HepG2 (cell line): ENCODE data around the gene TOB1. TPM values are rescaled to one million over a fixed set of nuclear protein-coding genes. Genes with fewer than 3 reads are reported as not detected.
A peak's percentile ranks its signal among the peaks of the same experiment; 100 is the strongest.

Experiments
- ATF7-NPFF ChIP-seq: sonication (generic); formaldehyde crosslinking; IDR thresholded peaks from 2 replicates; pipeline ENCODE4 v1.8.1; 2023; ENCODE audit warnings: mild to moderate bottlenecking, low read depth, missing genetic modification reagents, moderate library complexity
- IRF2 ChIP-seq: IDR thresholded peaks from 2 replicates; pipeline ENCODE4 v1.6.1; 2018; ENCODE audit warnings: missing genetic modification reagents, missing compliant biosample characterization
- NCOA5 ChIP-seq: sonication (generic); formaldehyde crosslinking; IDR thresholded peaks from 2 replicates; pipeline ENCODE4 v1.4.0; 2020; ENCODE audit warnings: missing genetic modification reagents
- NFE2 ChIP-seq: sonication (generic); formaldehyde crosslinking; IDR thresholded peaks from 2 replicates; pipeline ENCODE4 v1.4.0; 2020; ENCODE audit warnings: missing genetic modification reagents
- NFE2L2 ChIP-seq: fragments of 150-350 bp; IDR thresholded peaks from 2 replicates; pipeline ENCODE4 v1.6.1; 2014; ENCODE audit warnings: low read length
- NR2C2 ChIP-seq: sonication (generic); formaldehyde crosslinking; IDR thresholded peaks from 2 replicates; pipeline ENCODE4 v1.4.0; 2020; ENCODE audit warnings: missing genetic modification reagents, mild to moderate bottlenecking, moderate library complexity, borderline replicate concordance
- PAF1 ChIP-seq: IDR thresholded peaks from 2 replicates; pipeline ENCODE4 v1.6.1; 2016; ENCODE audit warnings: missing genetic modification reagents, missing compliant biosample characterization
- RELA ChIP-seq: sonication (generic); formaldehyde crosslinking; IDR thresholded peaks from 2 replicates; pipeline ENCODE4 v1.4.0; 2020; ENCODE audit warnings: missing genetic modification reagents
- RXRA ChIP-seq: sonication (generic); formaldehyde crosslinking; IDR thresholded peaks from 2 replicates; pipeline ENCODE4 v1.5.1; 2020; ENCODE audit warnings: missing genetic modification reagents
- SPEN ChIP-seq: sonication (generic); formaldehyde crosslinking; IDR thresholded peaks from 2 replicates; pipeline ENCODE4 v1.5.1; 2020; ENCODE audit warnings: low read depth, mild to moderate bottlenecking, missing genetic modification reagents
- SRSF1 ChIP-seq: fragments of 200-400 bp; formaldehyde crosslinking; optimal IDR thresholded peaks from 2 replicates; pipeline ENCODE3; 2017; ENCODE audit warnings: mild to moderate bottlenecking, low read depth, low read length, moderate library complexity
- TEAD2 ChIP-seq: sonication (generic); formaldehyde crosslinking; IDR thresholded peaks from 2 replicates; pipeline ENCODE4 v1.9.0; 2021; ENCODE audit warnings: missing genetic modification reagents
- ZBTB33 ChIP-seq: sonication (generic); formaldehyde crosslinking; IDR thresholded peaks from 2 replicates; pipeline ENCODE4 v1.4.0; 2020; ENCODE audit warnings: missing genetic modification reagents
- ZFP36L2 ChIP-seq: sonication (generic); formaldehyde crosslinking; IDR thresholded peaks from 2 replicates; pipeline ENCODE4 v1.4.0; 2020; ENCODE audit warnings: missing genetic modification reagents
- ZNF230 ChIP-seq: sonication (generic); formaldehyde crosslinking; IDR thresholded peaks from 2 replicates; pipeline ENCODE4 v1.4.0; 2020; ENCODE audit warnings: mild to moderate bottlenecking, missing genetic modification reagents
- ZNF839 ChIP-seq: sonication (generic); formaldehyde crosslinking; IDR thresholded peaks from 2 replicates; pipeline ENCODE4 v1.4.0; 2020; ENCODE audit warnings: missing genetic modification reagents, mild to moderate bottlenecking, borderline replicate concordance
- polyA plus RNA-seq, 8 experiments: library from polyadenylated mRNA; depleted of rRNA in 3 of 8; stranded (reverse) in 7 of 8; unstranded in 1 of 8; fragments of >200 nt; fragmentation: Illumina TruSeq in 4 of 8; extraction: Trizol in 4 of 8; gene quantifications; 2 replicates each; pipeline versions ENCODE4 v1.2.1 to v1.2.3, GENCODE V29; 2011 to 2016; ENCODE audit warnings: low read depth in 4 of 8, missing spikeins in 1 of 8, mixed read lengths in 1 of 8; ENCODE audit not compliant: insufficient read depth in 1 of 8
- total RNA-seq, 5 experiments: library from RNA; depleted of rRNA; stranded (reverse); fragments of >200 nt; fragmentation: Illumina TruSeq; extraction: Trizol; gene quantifications; 2 replicates each; pipeline ENCODE4 v1.2.3, GENCODE V29; 2016; ENCODE audit warnings: low read depth in 1 of 5
- TF ChIP-seq, protein P1 (sequence below): sonication (generic); formaldehyde crosslinking; IDR thresholded peaks from 2 replicates; pipeline ENCODE4 v1.5.1; 2020; ENCODE audit warnings: missing genetic modification reagents, mild to moderate bottlenecking, borderline replicate concordance
- TF ChIP-seq, protein P2 (sequence below): sonication (generic); formaldehyde crosslinking; IDR thresholded peaks from 2 replicates; pipeline ENCODE4 v1.4.0; 2020; ENCODE audit warnings: missing genetic modification reagents
- TF ChIP-seq, protein P3 (sequence below): IDR thresholded peaks from 2 replicates; pipeline ENCODE4 v1.6.1; 2012; ENCODE audit warnings: low read length, improper control_type of control experiment
- TF ChIP-seq, protein P4 (sequence below): sonication (generic); formaldehyde crosslinking; IDR thresholded peaks from 2 replicates; pipeline ENCODE4 v1.8.1; 2023; ENCODE audit warnings: missing genetic modification reagents, mild to moderate bottlenecking, borderline replicate concordance

TOB1 gene
- total and polyA plus RNA-seq, 2 of the 13 experiments (the other 11 are each of a cell fraction or from before 2014, with no cell fraction given): 21.9 to 57.7 TPM

- TF ChIP-seq, protein P1, sequence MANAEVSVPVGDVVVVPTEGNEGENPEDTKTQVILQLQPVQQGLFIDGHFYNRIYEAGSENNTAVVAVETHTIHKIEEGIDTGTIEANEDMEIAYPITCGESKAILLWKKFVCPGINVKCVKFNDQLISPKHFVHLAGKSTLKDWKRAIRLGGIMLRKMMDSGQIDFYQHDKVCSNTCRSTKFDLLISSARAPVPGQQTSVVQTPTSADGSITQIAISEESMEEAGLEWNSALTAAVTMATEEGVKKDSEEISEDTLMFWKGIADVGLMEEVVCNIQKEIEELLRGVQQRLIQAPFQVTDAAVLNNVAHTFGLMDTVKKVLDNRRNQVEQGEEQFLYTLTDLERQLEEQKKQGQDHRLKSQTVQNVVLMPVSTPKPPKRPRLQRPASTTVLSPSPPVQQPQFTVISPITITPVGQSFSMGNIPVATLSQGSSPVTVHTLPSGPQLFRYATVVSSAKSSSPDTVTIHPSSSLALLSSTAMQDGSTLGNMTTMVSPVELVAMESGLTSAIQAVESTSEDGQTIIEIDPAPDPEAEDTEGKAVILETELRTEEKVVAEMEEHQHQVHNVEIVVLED (CRISPR knock-in tag): peak; percentile 82
- TF ChIP-seq PAF1 (CRISPR knock-in tag) (no peak), NCOA5 (CRISPR knock-in tag) (no peak), NFE2 (CRISPR knock-in tag) (peak; percentile 45; the same call in 1 of the 2 replicates), NR2C2 (CRISPR knock-in tag) (no peak; the same call in 1 of the 2 replicates), SRSF1 (peak; percentile 81), ATF7-NPFF (CRISPR knock-in tag) (peak; percentile 95), RELA (CRISPR knock-in tag) (peak; percentile 89), ZNF230 (peak; percentile 69; the same call in 1 of the 2 replicates), ZBTB33 (CRISPR knock-in tag) (no peak; the same call in 1 of the 2 replicates), ZNF839 (no peak), SPEN (CRISPR knock-in tag) (peak; percentile 79; the same call in 1 of the 2 replicates), ZFP36L2 (CRISPR knock-in tag) (no peak), TEAD2 (CRISPR knock-in tag) (peak; percentile 41; the same call in 1 of the 2 replicates), RXRA (CRISPR knock-in tag) (peak; percentile 84), NFE2L2 (no peak), IRF2 (CRISPR knock-in tag) (peak; percentile 83)
- TF ChIP-seq, protein P2, sequence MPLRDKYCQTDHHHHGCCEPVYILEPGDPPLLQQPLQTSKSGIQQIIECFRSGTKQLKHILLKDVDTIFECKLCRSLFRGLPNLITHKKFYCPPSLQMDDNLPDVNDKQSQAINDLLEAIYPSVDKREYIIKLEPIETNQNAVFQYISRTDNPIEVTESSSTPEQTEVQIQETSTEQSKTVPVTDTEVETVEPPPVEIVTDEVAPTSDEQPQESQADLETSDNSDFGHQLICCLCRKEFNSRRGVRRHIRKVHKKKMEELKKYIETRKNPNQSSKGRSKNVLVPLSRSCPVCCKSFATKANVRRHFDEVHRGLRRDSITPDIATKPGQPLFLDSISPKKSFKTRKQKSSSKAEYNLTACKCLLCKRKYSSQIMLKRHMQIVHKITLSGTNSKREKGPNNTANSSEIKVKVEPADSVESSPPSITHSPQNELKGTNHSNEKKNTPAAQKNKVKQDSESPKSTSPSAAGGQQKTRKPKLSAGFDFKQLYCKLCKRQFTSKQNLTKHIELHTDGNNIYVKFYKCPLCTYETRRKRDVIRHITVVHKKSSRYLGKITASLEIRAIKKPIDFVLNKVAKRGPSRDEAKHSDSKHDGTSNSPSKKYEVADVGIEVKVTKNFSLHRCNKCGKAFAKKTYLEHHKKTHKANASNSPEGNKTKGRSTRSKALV: peak; percentile 5
- TF ChIP-seq, protein P3, sequence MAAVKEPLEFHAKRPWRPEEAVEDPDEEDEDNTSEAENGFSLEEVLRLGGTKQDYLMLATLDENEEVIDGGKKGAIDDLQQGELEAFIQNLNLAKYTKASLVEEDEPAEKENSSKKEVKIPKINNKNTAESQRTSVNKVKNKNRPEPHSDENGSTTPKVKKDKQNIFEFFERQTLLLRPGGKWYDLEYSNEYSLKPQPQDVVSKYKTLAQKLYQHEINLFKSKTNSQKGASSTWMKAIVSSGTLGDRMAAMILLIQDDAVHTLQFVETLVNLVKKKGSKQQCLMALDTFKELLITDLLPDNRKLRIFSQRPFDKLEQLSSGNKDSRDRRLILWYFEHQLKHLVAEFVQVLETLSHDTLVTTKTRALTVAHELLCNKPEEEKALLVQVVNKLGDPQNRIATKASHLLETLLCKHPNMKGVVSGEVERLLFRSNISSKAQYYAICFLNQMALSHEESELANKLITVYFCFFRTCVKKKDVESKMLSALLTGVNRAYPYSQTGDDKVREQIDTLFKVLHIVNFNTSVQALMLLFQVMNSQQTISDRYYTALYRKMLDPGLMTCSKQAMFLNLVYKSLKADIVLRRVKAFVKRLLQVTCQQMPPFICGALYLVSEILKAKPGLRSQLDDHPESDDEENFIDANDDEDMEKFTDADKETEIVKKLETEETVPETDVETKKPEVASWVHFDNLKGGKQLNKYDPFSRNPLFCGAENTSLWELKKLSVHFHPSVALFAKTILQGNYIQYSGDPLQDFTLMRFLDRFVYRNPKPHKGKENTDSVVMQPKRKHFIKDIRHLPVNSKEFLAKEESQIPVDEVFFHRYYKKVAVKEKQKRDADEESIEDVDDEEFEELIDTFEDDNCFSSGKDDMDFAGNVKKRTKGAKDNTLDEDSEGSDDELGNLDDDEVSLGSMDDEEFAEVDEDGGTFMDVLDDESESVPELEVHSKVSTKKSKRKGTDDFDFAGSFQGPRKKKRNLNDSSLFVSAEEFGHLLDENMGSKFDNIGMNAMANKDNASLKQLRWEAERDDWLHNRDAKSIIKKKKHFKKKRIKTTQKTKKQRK: no peak
- TF ChIP-seq, protein P4, sequence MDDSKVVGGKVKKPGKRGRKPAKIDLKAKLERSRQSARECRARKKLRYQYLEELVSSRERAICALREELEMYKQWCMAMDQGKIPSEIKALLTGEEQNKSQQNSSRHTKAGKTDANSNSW (CRISPR knock-in tag): no peak
These were observed at the start of gene TOB1 (continued) for GRCh38 chr17:50866261-50866949.
